ENCODE measurements around the gene C20orf202.

The C20orf202 gene

GRCh38 chr20:1174787-1175186 is 28.5 kb upstream of the C20orf202 start:
- no peaks in the 10 kb centered on the region for H4K20me1 ChIP-seq (ENCODE audit: insufficient read depth, low read length)
- H3K9me3 ChIP-seq (ENCODE audit: low read length), result no peaks in the 10 kb centered on the region
- no peaks in the 10 kb centered on the region for H3K4me1 ChIP-seq (ENCODE audit: insufficient read depth, low read length, severe bottlenecking)
- no peaks in the 10 kb centered on the region for H3K79me2 ChIP-seq (ENCODE audit: insufficient read depth, low read length)
- H3K9me2 ChIP-seq (ENCODE audit: low read depth, low read length), result no peaks in the 10 kb centered on the region
- no peak overlapping the region for H3K9ac ChIP-seq (ENCODE audit: low read length)
- no peak overlapping the region for H3K4me2 ChIP-seq (ENCODE audit: low read length)
- H3K27ac ChIP-seq (ENCODE audit: low read depth, low read length, poor library complexity, severe bottlenecking), result no peak overlapping the region
- no peak overlapping the region for H2AFZ ChIP-seq (ENCODE audit: low read length)
- H3F3A ChIP-seq (ENCODE audit: insufficient read depth, low read length), result no peaks in the 10 kb centered on the region
- no peaks in the 10 kb centered on the region for H3K27me3 ChIP-seq (ENCODE audit: insufficient read depth, low read length)
- TF ChIP-seq CTCF (IDR thresholded peaks at IDR 0.05; ENCODE audit: low read length), result no peak
- TF ChIP-seq EZH2 (IDR thresholded peaks at IDR 0.05; ENCODE audit: borderline replicate concordance, low read length), result no peak
- H3K4me3 ChIP-seq (ENCODE audit: low read depth, low read length, poor library complexity, severe bottlenecking), result no peak overlapping the region
- peaks cover 20% of the 10 kb centered on the region; the same call in 1 of the 2 replicates for H3K36me3 ChIP-seq (ENCODE audit: insufficient read depth, low read length)

- Histone ChIP-seq H3K4me2 (ENCODE audit: low read length) (no peak overlapping the region), H3F3A (ENCODE audit: insufficient read depth, low read length) (no peaks in the 10 kb centered on the region), H3K9me2 (ENCODE audit: low read depth, low read length) (no peaks in the 10 kb centered on the region), H3K36me3 (ENCODE audit: insufficient read depth, low read length) (0 out of 2 replicates have a peak, but pooled peaks cover 3% of the 10 kb centered on the region), H3K4me3 (ENCODE audit: low read depth, low read length, poor library complexity, severe bottlenecking) (no peak overlapping the region), H3K79me2 (ENCODE audit: insufficient read depth, low read length) (no peaks in the 10 kb centered on the region), H2AFZ (ENCODE audit: low read length) (no peak overlapping the region), H3K4me1 (ENCODE audit: insufficient read depth, low read length, severe bottlenecking) (no peaks in the 10 kb centered on the region), H3K9me3 (ENCODE audit: low read length) (no peaks in the 10 kb centered on the region), H3K27me3 (ENCODE audit: insufficient read depth, low read length) (no peaks in the 10 kb centered on the region), H4K20me1 (ENCODE audit: insufficient read depth, low read length) (no peaks in the 10 kb centered on the region), H3K9ac (ENCODE audit: low read length) (no peak overlapping the region), H3K27ac (ENCODE audit: low read depth, low read length, poor library complexity, severe bottlenecking) (no peak overlapping the region)
- peak; percentile 15; the same call in 1 of the 2 replicates for TF ChIP-seq CTCF (IDR thresholded peaks at IDR 0.05; ENCODE audit: low read length)
- TF ChIP-seq EZH2 (IDR thresholded peaks at IDR 0.05; ENCODE audit: borderline replicate concordance, low read length), result no peak
Observed at GRCh38 chr20:1177680-1178079, 25.6 kb upstream of the C20orf202 start.

GRCh38 chr20:1178103-1178502 is 25.2 kb upstream of the C20orf202 start:
- Histone ChIP-seq H3K4me2 (ENCODE audit: low read length) (no peak overlapping the region), H3K27me3 (ENCODE audit: insufficient read depth, low read length) (no peaks in the 10 kb centered on the region), H3K9me3 (ENCODE audit: low read length) (no peaks in the 10 kb centered on the region), H3K4me1 (ENCODE audit: insufficient read depth, low read length, severe bottlenecking) (no peaks in the 10 kb centered on the region), H3K79me2 (ENCODE audit: insufficient read depth, low read length) (no peaks in the 10 kb centered on the region), H3K4me3 (ENCODE audit: low read depth, low read length, poor library complexity, severe bottlenecking) (no peak overlapping the region), H4K20me1 (ENCODE audit: insufficient read depth, low read length) (no peaks in the 10 kb centered on the region), H3K27ac (ENCODE audit: low read depth, low read length, poor library complexity, severe bottlenecking) (no peak overlapping the region), H3F3A (ENCODE audit: insufficient read depth, low read length) (no peaks in the 10 kb centered on the region), H3K36me3 (ENCODE audit: insufficient read depth, low read length) (0 out of 2 replicates have a peak, but pooled peaks cover 1% of the 10 kb centered on the region), H2AFZ (ENCODE audit: low read length) (no peak overlapping the region), H3K9me2 (ENCODE audit: low read depth, low read length) (no peaks in the 10 kb centered on the region), H3K9ac (ENCODE audit: low read length) (no peak overlapping the region)
- no peak for TF ChIP-seq CTCF (IDR thresholded peaks at IDR 0.05; ENCODE audit: low read length)
- TF ChIP-seq EZH2 (IDR thresholded peaks at IDR 0.05; ENCODE audit: borderline replicate concordance, low read length), result no peak
